ENCODE results near the gene DNAJB7.

DNA sequence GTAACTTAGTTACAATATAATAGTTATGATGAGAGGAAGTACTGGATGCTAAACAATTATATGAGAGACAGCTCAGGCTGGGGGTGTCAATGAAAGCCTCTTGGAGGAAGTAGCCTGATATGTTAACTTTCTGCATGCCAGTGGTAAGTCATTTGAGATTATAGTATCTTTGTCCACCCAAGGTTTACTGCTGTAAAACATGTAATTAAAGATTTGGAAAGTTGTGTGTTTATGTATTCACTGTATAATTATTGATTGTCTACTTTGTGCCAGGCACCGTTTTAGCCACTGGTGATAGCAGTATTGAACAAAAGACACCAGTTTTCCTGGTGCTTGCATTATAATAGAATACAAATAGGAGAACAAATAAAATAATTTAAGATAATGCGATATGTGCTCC is 624 bp upstream of the DNAJB7 start:
- no peak for TF ChIP-seq HDGF (IDR thresholded peaks at IDR 0.05; ENCODE audit: borderline replicate concordance)
- TF ChIP-seq SUZ12 (IDR thresholded peaks at IDR 0.05): no peak
- no peak for TF ChIP-seq FOXM1 (IDR thresholded peaks at IDR 0.05; ENCODE audit: borderline replicate concordance)

Data from HEK293T (cell line).